A673 (cell line): ENCODE data around the gene KNCN. TPM values are rescaled to one million over a fixed set of nuclear protein-coding genes. Genes with fewer than 3 reads are reported as not detected.

Experiments
- BruUV-seq: library from RNA; stranded (reverse); fragments of 400-500 nt; replicated peaks from 2 replicates; lab custom pipeline; 2021; lab: Mats Ljungman, UMichigan
- CTCF ChIA-PET: fragments of 300-600 bp; sonication (Branson Sonifier 250); formaldehyde crosslinking; loops from one replicate; lab custom pipeline; 2022; ENCODE audit warnings: antibody characterized with exemption; lab: Charles Lee
- POLR2A ChIA-PET: fragments of 300-600 bp; sonication (Branson Sonifier 250); formaldehyde crosslinking; loops from one replicate; lab custom pipeline; 2022; ENCODE audit warnings: antibody characterized with exemption; ENCODE audit not compliant: low non-redundant PET; lab: Charles Lee
- DNase-seq: peaks from one replicate; pipeline ENCODE4 v3.0.0-alpha.2; 2015; ENCODE audit warnings: low spot score
- H3K27ac ChIP-seq: fragments of 200-600 bp; sonication (generic); 2 replicates; pipeline ENCODE4 v1.5.1; 2016; ENCODE audit warnings: mixed run types, low read depth, mild to moderate bottlenecking, mixed read lengths, antibody characterized with exemption, low read length; ENCODE audit not compliant: poor library complexity, severe bottlenecking
- H3K27me3 ChIP-seq: fragments of 200-600 bp; sonication (generic); replicated peaks from 2 replicates; pipeline ENCODE4 v1.6.1; 2017; ENCODE audit warnings: mixed run types, low read depth, mild to moderate bottlenecking, mixed read lengths, antibody characterized with exemption, low read length; ENCODE audit not compliant: insufficient read depth, poor library complexity
- H3K36me3 ChIP-seq: fragments of 200-600 bp; sonication (generic); 2 replicates; pipeline ENCODE4 v1.6.1; 2016; ENCODE audit warnings: mixed run types, mild to moderate bottlenecking, mixed read lengths, antibody characterized with exemption, low read length; ENCODE audit not compliant: insufficient read depth, poor library complexity, severe bottlenecking
- H3K4me1 ChIP-seq: fragments of 200-600 bp; sonication (generic); 2 replicates; pipeline ENCODE4 v1.6.1; 2017; ENCODE audit warnings: mixed run types, mild to moderate bottlenecking, mixed read lengths, antibody characterized with exemption, low read length; ENCODE audit not compliant: insufficient read depth, poor library complexity, severe bottlenecking
- H3K4me3 ChIP-seq: fragments of 200-600 bp; sonication (generic); 2 replicates; pipeline ENCODE4 v1.5.1; 2016; ENCODE audit warnings: low read depth, mixed run types, mild to moderate bottlenecking, mixed read lengths, low read length; ENCODE audit not compliant: poor library complexity, severe bottlenecking
- H3K9me3 ChIP-seq: fragments of 200-600 bp; sonication (generic); 2 replicates; pipeline ENCODE4 v1.6.1; 2016; ENCODE audit warnings: mixed run types, low read depth, mild to moderate bottlenecking, mixed read lengths, antibody characterized with exemption, low read length; ENCODE audit not compliant: poor library complexity, severe bottlenecking
- EZH2 ChIP-seq: fragments of 200-600 bp; sonication (generic); IDR thresholded peaks from 2 replicates; pipeline ENCODE4 v1.6.1; 2017; ENCODE audit warnings: borderline replicate concordance, low read depth, mild to moderate bottlenecking, mixed read lengths, antibody characterized with exemption, low read length; ENCODE audit not compliant: poor library complexity, severe bottlenecking
- intact Hi-C: fragments of 100-400 bp; cut with micrococcal nuclease; formaldehyde crosslinking; loops from one replicate; pipeline ENCODE4 v1.10.0; 2022; ENCODE audit not compliant: unreplicated experiment
- total RNA-seq: library from RNA; stranded (reverse); gene quantifications from 2 replicates; pipeline ENCODE4 v1.2.3, GENCODE V29; 2021
- TF ChIP-seq, protein P1 (sequence below): fragments of 300-800, 200-600 bp; sonication (generic); conservative IDR thresholded peaks from 2 replicates; pipeline ENCODE4 v1.5.1; 2017; ENCODE audit warnings: low read depth, mild to moderate bottlenecking, antibody characterized with exemption, low read length, moderate library complexity, mixed read lengths

KNCN gene
- total RNA-seq, 1 experiment from 2014 or later: not detected

DNA sequence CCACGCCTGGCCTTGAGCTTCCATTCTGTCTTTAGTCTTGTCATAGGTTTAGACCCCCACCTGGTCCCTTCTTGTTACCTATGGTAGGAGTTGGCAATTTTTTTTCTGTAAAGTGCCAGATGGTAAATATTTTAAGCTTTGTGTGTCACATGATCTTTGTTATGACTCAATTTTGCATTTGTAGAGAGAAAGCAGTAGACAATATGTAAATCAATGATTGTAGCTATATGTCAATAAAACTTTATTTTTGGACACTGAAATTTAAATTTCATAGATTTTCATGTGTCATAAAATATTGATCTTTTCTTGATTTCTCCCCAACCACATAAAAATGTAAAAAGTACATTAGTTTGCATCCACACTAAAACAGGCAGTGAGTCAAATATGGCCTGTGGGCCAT lies 44.6 kb upstream of the KNCN start:
- Histone ChIP-seq H3K27ac (no peak overlapping the region), H3K27me3 (no peaks in the 10 kb centered on the region), H3K4me3 (no peak overlapping the region), H3K36me3 (peaks cover 4% of the 10 kb centered on the region), H3K9me3 (no peaks in the 10 kb centered on the region), H3K4me1 (no peaks in the 10 kb centered on the region)
- POLR2A ChIA-PET: no interaction called here
- BruUV-seq: no TSS peak
- TF ChIP-seq EZH2: no peak
- TF ChIP-seq, protein P1, sequence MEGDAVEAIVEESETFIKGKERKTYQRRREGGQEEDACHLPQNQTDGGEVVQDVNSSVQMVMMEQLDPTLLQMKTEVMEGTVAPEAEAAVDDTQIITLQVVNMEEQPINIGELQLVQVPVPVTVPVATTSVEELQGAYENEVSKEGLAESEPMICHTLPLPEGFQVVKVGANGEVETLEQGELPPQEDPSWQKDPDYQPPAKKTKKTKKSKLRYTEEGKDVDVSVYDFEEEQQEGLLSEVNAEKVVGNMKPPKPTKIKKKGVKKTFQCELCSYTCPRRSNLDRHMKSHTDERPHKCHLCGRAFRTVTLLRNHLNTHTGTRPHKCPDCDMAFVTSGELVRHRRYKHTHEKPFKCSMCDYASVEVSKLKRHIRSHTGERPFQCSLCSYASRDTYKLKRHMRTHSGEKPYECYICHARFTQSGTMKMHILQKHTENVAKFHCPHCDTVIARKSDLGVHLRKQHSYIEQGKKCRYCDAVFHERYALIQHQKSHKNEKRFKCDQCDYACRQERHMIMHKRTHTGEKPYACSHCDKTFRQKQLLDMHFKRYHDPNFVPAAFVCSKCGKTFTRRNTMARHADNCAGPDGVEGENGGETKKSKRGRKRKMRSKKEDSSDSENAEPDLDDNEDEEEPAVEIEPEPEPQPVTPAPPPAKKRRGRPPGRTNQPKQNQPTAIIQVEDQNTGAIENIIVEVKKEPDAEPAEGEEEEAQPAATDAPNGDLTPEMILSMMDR: no peak
- intact Hi-C loops: no loop called here
- DNase-seq: no peak
- CTCF ChIA-PET: no interaction called here

DNA sequence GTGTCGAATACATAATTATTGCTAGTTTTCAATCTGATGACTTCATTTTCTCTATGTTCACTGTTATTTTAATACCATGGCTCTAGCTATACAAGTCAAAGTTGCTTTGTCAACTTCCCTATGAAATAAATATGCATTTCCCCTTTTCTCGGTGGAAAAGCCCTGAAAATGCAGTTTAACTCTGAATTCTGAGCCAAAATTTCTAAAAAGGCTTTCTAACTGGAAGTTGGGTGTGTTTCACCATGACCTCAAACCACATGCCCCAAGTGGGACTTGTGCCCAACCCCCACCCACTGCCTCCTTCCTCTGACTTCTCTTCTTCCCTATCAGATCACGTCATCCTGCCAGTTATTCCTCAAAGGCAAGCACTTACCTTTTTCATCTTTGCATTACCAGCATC lies 43.7 kb upstream of the KNCN start:
- peaks cover 4% of the 10 kb centered on the region for H3K36me3 ChIP-seq
- no peaks in the 10 kb centered on the region for H3K27me3 ChIP-seq
- H3K4me3 ChIP-seq: no peak overlapping the region
- DNase-seq: no peak
- BruUV-seq: no TSS peak
- ChIA-PET POLR2A (no interaction called here), CTCF (no interaction called here)
- no peak overlapping the region for H3K27ac ChIP-seq
- intact Hi-C loops: no loop called here
- H3K9me3 ChIP-seq: no peaks in the 10 kb centered on the region
- H3K4me1 ChIP-seq: no peaks in the 10 kb centered on the region
- no peak for TF ChIP-seq EZH2
- TF ChIP-seq, protein P1: no peak

DNA sequence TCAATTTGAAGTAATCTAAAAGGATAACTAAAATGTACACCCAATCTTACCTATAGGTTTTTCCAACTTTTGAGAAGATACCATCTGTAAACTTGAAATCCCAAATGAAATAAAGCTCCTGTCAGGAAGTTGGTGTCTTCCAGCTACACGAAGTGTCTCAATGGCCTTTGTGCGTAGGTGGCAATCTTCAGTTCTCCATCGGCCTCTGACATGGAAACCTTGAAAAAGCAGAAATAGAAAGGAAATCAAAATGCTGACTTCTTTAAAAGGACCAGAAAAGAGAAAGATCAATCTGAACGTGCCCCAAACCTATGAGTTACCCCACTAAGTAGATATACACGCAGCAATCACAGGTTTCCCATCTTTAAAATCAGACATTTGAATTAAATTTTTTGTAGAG lies 42.6 kb upstream of the KNCN start:
- intact Hi-C loops: no loop called here
- peaks cover 4% of the 10 kb centered on the region for H3K36me3 ChIP-seq
- H3K27me3 ChIP-seq: no peaks in the 10 kb centered on the region
- TF ChIP-seq, protein P1: no peak
- BruUV-seq: no TSS peak
- CTCF ChIA-PET: no interaction called here
- H3K4me3 ChIP-seq: no peak overlapping the region
- H3K9me3 ChIP-seq: no peaks in the 10 kb centered on the region
- DNase-seq: no peak
- H3K27ac ChIP-seq: no peak overlapping the region
- POLR2A ChIA-PET: no interaction called here
- H3K4me1 ChIP-seq: no peaks in the 10 kb centered on the region
